ENCODE measurements around the gene CDCA3.

CDCA3 gene

DNA sequence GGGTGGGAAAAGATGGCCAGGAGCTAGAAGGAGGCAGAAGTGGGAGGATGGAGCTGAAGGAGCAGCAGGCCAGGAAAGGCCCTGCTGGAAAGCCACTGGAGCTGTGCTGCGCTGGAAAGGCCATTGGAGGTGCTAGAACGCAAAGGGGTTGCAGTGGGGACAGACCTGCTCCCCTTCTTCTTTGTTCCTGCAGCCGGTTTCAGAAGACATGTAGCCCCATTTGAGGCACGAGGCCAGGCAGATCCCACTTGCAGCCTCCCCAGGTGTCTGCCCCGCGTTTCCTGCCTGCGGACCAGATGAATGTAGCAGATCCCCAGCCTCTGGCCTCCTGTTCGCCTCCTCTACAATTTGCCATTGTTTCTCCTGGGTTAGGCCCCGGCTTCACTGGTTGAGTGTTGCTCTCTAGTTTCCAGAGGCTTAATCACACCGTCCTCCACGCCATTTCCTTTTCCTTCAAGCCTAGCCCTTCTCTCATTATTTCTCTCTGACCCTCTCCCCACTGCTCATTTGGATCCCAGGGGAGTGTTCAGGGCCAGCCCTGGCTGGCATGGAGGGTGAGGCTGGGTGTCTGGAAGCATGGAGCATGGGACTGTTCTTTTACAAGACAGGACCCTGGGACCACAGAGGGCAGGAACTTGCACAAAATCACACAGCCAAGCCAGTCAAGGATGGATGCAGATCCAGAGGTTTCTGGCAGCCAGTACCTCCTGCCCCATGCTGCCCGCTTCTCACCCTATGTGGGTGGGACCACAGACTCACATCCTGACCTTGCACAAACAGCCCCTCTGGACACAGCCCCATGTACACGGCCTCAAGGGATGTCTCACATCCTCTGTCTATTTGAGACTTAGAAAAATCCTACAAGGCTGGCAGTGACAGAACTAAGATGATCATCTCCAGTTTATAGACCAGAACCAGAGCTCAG lies 31.7 kb downstream of the CDCA3 start:
- no peak for DNase-seq

DNA sequence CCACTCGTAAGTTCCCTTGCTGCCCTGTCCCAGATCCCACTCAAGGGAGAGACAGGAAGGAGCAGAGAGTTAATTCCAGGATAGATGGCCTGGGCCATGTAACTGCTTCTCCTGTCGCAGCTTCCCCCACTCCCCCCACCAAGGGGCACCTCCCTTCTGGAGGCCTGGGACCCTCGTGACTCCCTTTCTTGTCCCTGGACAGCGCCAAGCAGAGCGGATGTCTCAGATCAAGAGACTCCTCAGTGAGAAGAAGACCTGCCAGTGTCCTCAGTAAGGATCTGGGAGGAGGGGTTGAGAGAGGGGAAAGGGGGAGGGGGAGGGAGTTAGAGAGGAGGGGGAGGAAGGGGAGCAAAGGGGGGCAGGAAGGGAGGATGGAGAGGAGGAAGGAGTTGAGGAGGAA lies 32.4 kb downstream of the CDCA3 start:
- no peak for DNase-seq

DNA sequence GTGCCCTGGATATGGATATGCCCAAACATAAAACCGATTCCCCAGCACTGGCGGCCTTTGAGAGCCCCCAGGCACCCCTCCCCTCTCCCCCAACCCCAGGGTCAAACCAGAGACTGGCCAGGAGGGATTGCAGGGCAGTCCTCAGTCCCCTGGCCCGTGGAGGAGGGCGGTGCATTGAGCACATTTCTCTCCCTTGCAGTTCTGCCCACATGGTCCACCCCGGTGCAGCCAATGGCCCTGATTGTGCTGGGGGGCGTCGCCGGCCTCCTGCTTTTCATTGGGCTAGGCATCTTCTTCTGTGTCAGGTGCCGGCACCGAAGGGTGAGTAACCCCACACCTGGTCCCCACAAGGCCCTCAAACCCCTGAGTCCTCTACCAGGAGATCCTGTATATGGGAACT lies 32.9 kb downstream of the CDCA3 start:
- DNase-seq, result no peak

DNA sequence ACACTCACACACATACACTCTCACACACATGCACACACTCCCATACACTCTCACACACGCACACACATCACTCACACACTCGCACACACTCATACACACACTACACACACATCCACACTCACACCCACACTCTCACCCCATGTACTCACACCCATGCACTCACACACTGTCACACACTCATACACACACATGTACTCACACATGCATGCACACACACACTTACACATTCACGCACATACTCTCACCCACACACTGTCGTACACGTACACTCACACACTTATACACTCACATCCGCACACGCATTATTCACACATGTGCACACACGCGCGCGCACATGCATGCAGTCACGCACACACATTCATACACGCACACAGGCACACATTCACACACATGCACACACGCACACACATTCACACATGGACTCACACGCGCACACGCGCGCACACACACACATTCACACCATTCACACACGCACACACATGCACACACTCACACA lies 33.4 kb downstream of the CDCA3 start:
- DNase-seq, result no peak

DNA sequence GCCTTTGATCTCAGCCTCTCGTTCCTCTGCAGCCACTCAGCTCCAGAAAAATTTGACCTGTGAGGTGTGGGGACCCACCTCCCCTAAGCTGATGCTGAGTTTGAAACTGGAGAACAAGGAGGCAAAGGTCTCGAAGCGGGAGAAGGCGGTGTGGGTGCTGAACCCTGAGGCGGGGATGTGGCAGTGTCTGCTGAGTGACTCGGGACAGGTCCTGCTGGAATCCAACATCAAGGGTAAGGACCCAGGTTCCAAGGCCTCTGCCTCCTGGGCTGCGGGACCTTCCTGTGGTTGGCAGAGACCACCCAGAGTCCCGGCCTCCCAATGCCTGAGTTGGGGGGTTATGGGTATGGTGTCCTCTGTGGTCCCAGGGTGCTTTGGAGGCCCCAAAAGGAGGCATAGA lies 34.0 kb downstream of the CDCA3 start:
- DNase-seq, result no peak

DNA sequence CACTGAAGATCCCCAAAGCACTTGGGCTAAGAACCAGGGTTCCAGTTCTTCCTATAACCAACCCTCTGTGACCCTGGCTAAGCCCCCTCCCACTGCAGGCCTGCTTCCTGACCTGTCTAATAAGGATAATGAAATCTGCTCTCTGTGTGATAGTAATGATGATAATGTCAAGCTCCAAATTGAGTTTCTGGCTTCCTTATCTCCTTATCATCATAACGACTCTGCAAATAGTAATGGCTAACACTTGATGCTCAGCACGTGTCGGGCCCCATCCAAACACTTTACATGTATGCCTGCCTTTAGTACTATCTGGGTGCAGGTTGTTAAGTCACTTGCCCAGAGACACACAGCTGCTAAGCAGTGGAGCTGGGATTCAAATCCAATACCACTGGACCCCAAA lies 34.5 kb downstream of the CDCA3 start:
- no peak for DNase-seq

DNA sequence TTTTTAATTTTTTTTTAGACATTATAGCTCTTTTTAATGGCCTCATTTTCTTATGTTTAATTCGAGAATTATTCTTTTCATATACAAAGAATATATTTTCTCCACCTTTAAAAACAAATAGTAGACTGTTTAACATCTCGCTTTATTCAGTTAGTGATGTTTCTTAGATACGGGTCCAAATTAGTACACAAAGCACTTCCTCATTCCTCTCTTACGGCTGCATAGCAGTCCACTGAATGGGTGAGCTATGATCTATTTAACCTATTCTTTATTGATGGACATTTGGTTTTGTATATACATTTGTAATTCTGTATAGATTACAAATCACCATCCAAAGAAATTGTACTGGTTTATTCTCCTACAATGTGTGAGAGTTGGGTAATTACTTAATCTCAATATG lies 37.7 kb downstream of the CDCA3 start:
- DNase-seq, result no peak

DNA sequence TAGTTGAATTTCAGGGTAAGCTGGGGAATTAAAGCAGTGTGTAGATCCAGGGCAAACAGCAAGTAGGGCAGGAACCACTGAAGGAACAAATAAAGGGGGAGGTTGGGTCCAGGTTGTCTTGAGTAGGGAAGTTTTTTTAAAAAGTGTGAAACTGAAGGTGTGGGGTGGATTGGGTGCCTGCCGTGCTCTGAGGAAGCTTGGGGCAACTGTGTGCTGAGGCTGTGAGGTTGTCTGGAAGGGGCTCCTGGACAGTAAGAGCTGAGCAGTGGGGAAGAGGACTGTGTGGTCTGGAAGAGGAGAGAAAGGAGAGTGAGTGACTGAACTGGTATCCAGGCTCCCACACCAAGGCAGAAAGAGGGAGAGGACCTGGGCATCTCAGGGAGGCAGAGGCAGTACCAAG lies 40.3 kb downstream of the CDCA3 start:
- DNase-seq, result no peak

DNA sequence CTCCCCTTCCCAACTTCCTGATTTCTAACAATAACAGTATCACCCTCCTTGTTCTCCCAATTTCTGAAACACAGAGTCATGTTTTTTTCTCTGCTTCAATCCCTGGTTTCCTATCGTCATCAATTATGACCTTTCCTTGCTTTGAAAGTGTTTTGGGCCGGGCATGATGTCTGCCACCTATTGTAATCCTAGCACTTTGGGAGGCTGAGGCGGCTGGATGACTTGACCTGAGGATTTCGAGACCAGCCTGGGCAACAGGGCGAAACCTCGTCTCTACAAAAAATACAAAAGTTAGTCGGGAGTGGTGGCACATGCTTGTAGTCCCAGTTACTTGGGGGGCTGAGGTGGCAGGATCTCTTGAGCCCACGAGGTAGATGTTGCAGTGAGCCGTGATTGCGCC lies 42.0 kb downstream of the CDCA3 start:
- no peak for DNase-seq

DNA sequence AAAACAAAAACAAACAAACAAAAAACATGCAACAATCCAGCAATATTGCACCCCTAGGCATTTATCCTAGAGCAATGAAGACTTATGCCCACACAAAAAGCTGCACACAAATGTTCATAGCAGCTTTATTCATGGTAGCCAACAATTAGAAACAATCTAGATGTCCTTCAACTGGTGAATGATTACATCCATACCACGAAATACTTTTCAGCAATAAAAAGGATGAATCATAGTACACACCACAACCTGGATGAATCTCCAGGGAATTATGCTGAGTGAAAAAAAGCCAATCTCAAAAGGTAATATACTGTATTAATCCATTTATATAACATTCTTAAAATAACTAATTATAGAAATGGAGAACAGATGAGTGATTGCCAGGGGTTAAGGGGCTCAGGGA lies 43.9 kb downstream of the CDCA3 start:
- no peak for DNase-seq

DNA sequence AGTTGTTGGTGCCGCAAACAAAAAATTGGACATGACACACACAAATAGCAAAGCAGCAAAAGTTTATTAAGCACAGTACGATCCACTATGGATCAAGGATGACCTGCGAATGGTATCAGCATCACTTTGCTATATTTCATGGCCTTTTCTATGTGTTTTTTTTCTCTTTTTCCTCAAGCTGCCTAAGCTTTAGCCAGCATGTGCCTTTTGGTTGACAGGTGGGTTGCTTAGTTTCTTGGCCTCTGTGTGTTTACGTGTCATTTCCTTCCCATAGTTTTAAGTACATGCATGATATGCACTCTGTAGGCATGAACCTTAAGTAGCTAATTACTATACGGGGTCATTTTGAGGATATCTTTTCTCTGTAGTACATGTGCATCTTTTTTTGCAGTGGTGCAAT lies 51.9 kb downstream of the CDCA3 start:
- DNase-seq, result no peak
